K562 (cell line): ENCODE results near the gene RTBDN. TPM values are rescaled to one million over a fixed set of nuclear protein-coding genes. Genes with fewer than 3 reads are reported as not detected.

Experiments
- CTBP1 ChIP-seq: fragments of 450-650 bp; IDR thresholded peaks from 2 replicates; pipeline ENCODE4 v1.6.1; 2016; ENCODE audit warnings: borderline replicate concordance
- ELK3 ChIP-seq: fragments of 450-650 bp; formaldehyde crosslinking; IDR thresholded peaks from 2 replicates; pipeline ENCODE4 v1.4.0; 2020; ENCODE audit warnings: mild to moderate bottlenecking
- GABPA ChIP-seq: fragments of 200-800 bp; sonication (Bioruptor generic); conservative IDR thresholded peaks from 2 replicates; pipeline ENCODE4 v1.6.1; 2016; ENCODE audit warnings: low read depth, missing genetic modification characterization, missing compliant biosample characterization
- HDAC8 ChIP-seq: fragments of 450-650 bp; IDR thresholded peaks from 2 replicates; pipeline ENCODE4 v1.6.1; 2016; ENCODE audit warnings: mild to moderate bottlenecking, missing genetic modification characterization, moderate library complexity, missing compliant biosample characterization
- MXI1 ChIP-seq: IDR thresholded peaks from 2 replicates; pipeline ENCODE4 v1.6.1; 2011; ENCODE audit warnings: low read depth, mild to moderate bottlenecking, improper control_type of control experiment, low read length
- RB1 ChIP-seq: fragments of 450-650 bp; IDR thresholded peaks from 2 replicates; pipeline ENCODE4 v1.6.1; 2017; ENCODE audit warnings: low read depth, mild to moderate bottlenecking
- SRF ChIP-seq, 2 experiments: fragments of 250-450, 450-650 bp in 1 of 2; sonication (Bioruptor Pico) in 1 of 2; sonication (generic) in 1 of 2; formaldehyde crosslinking; IDR thresholded peaks; 2 replicates each; pipeline versions ENCODE4 v1.5.0 to v1.5.1; 2020 to 2022; ENCODE audit warnings: mild to moderate bottlenecking in 1 of 2, missing genetic modification reagents in 1 of 2
- SRSF3 ChIP-seq: fragments of 200-400 bp; formaldehyde crosslinking; IDR thresholded peaks from 2 replicates; pipeline ENCODE4 v1.6.1; 2016; ENCODE audit warnings: mild to moderate bottlenecking, low read length, moderate library complexity; ENCODE audit not compliant: insufficient read depth
- ZNF280A ChIP-seq: fragments of 450-650 bp; IDR thresholded peaks from 2 replicates; pipeline ENCODE4 v1.6.1; 2018; ENCODE audit warnings: mild to moderate bottlenecking, low read depth; ENCODE audit not compliant: partially characterized antibody
- ZNF785 ChIP-seq: fragments of 250-450 bp; sonication (Bioruptor Pico); IDR thresholded peaks from 2 replicates; pipeline ENCODE4 v1.4.0; 2020; ENCODE audit warnings: mild to moderate bottlenecking
- polyA plus RNA-seq, 8 experiments: library from polyadenylated mRNA; depleted of rRNA in 4 of 8; stranded (reverse) in 5 of 8; unstranded in 3 of 8; fragments of >200 nt; fragmentation: Nextera tagmentation in 2 of 8; fragmentation: Illumina TruSeq in 1 of 8; extraction: Ambion mirVana in 2 of 8; extraction: Trizol in 1 of 8; gene quantifications; 2 replicates each; pipeline versions ENCODE4 v1.2.1 to v1.2.3, GENCODE V29; 2011 to 2014; ENCODE audit warnings: inconsistent platforms in 1 of 8, missing spikeins in 1 of 8
- total RNA-seq, 7 experiments: library from RNA; depleted of rRNA in 6 of 7; stranded (reverse); fragments of >200 nt in 6 of 7; fragmentation: Illumina TruSeq in 2 of 7; extraction: Trizol in 2 of 7; gene quantifications; 2 replicates each; pipeline versions ENCODE4 v1.2.1 to v1.2.3, GENCODE V29; 2011 to 2021; ENCODE audit warnings: low replicate concordance in 1 of 7
- TF ChIP-seq, protein P1 (sequence below): fragments of 250-450 bp; sonication (Bioruptor Pico); IDR thresholded peaks from 2 replicates; pipeline ENCODE4 v1.5.0; 2020; ENCODE audit warnings: mild to moderate bottlenecking, borderline replicate concordance
- TF ChIP-seq, protein P2 (sequence below): fragments of 250-450 bp; sonication (Bioruptor Pico); IDR thresholded peaks from 2 replicates; pipeline ENCODE4 v1.4.0; 2020; ENCODE audit warnings: borderline replicate concordance

The RTBDN gene
- total and polyA plus RNA-seq, 9 of the 15 experiments (the other 6 are each of a cell fraction or from before 2014, with no cell fraction given): 0.20 to 2.3 (median 0.72) TPM; not detected in 1

GRCh38 chr19:12789904-12790619, 44.3 kb downstream of the RTBDN start (continued):
- no peak for TF ChIP-seq ELK3 (CRISPR knock-in tag)
- peak; percentile 96 for TF ChIP-seq RB1
- TF ChIP-seq GABPA (tag): peak; percentile 88
- no peak for TF ChIP-seq ZNF280A
- TF ChIP-seq HDAC8 (tag): no peak
- no peak for TF ChIP-seq ZNF785
- TF ChIP-seq SRSF3: no peak
- peak; percentile 92 for TF ChIP-seq MXI1
- TF ChIP-seq, protein P1, sequence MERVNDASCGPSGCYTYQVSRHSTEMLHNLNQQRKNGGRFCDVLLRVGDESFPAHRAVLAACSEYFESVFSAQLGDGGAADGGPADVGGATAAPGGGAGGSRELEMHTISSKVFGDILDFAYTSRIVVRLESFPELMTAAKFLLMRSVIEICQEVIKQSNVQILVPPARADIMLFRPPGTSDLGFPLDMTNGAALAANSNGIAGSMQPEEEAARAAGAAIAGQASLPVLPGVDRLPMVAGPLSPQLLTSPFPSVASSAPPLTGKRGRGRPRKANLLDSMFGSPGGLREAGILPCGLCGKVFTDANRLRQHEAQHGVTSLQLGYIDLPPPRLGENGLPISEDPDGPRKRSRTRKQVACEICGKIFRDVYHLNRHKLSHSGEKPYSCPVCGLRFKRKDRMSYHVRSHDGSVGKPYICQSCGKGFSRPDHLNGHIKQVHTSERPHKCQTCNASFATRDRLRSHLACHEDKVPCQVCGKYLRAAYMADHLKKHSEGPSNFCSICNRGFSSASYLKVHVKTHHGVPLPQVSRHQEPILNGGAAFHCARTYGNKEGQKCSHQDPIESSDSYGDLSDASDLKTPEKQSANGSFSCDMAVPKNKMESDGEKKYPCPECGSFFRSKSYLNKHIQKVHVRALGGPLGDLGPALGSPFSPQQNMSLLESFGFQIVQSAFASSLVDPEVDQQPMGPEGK: no peak
- peak; percentile 96 for TF ChIP-seq CTBP1
- TF ChIP-seq, protein P2, sequence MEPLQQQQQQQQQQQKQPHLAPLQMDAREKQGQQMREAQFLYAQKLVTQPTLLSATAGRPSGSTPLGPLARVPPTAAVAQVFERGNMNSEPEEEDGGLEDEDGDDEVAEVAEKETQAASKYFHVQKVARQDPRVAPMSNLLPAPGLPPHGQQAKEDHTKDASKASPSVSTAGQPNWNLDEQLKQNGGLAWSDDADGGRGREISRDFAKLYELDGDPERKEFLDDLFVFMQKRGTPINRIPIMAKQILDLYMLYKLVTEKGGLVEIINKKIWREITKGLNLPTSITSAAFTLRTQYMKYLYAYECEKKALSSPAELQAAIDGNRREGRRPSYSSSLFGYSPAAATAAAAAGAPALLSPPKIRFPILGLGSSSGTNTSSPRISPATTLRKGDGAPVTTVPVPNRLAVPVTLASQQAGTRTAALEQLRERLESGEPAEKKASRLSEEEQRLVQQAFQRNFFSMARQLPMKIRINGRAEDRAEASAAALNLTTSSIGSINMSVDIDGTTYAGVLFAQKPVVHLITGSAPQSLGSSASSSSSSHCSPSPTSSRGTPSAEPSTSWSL (CRISPR knock-in tag): no peak
- TF ChIP-seq SRF (CRISPR knock-in tag; IDR thresholded peaks at IDR 0.05): peak; percentile 98 to 99
